Motor neuron (in vitro differentiated cells): ENCODE results near the gene TMEM185B. TPM values are rescaled to one million over a fixed set of nuclear protein-coding genes. Genes with fewer than 3 reads are reported as not detected.
"Not testable (repeated sequence)": the region's sequence is repeated elsewhere in the genome, so short reads cannot be mapped to it uniquely, and the experiment has no call there.

Experiments used
- ATAC-seq, 8 experiments: fragments of 200-7000 bp; cut with Tn5 transposase; replicated peaks in 6 of 8; 2 replicates each; pipeline ENCODE4 v1.8.0; 2021; ENCODE audit warnings: mild to moderate bottlenecking in 8 of 8, moderate library complexity in 8 of 8
- H3K27ac ChIP-seq, 2 donors: fragments of 250-450 bp; sonication (Bioruptor Pico); 2 replicates each; pipeline ENCODE4 v1.9.0; 2021; ENCODE audit warnings: antibody characterized with exemption in 2 of 2, mild to moderate bottlenecking in 2 of 2, moderate library complexity in 1 of 2
- H3K4me1 ChIP-seq, 2 donors: fragments of 250-450 bp; sonication (Bioruptor Pico); replicated peaks in 1 of 2; 2 replicates each; pipeline ENCODE4 v1.6.1; 2021; ENCODE audit warnings: antibody characterized with exemption in 2 of 2, mild to moderate bottlenecking in 2 of 2, moderate library complexity in 1 of 2
- H3K4me3 ChIP-seq, 5 donors: fragments of 250-450 bp; sonication (Bioruptor Pico); 2 replicates each; pipeline ENCODE4 v1.9.0; 2021; ENCODE audit warnings: antibody characterized with exemption in 5 of 5, mild to moderate bottlenecking in 5 of 5, moderate library complexity in 4 of 5
- WGBS, 10 experiments: fragments of 450-650 bp; shearing (Covaris generic); methylation state at CpG; one replicate each; pipeline ENCODE4 v1.0.0; 2022; 5-methylcytosine and 5-hydroxymethylcytosine counted together
- in situ Hi-C, 9 experiments: fragments of 400-800 bp; cut with MboI; loops; one replicate each; pipeline ENCODE4 v1.15.0; 2021; ENCODE audit warnings: low sequenced_read_pairs in 9 of 9, low pct_unique_long_range_greater_than_20kb in 2 of 9; ENCODE audit not compliant: unreplicated experiment in 9 of 9
- total RNA-seq, 8 experiments: library from RNA; unstranded; fragments of 300-600 nt; gene quantifications; 2 replicates each; pipeline versions ENCODE4 v1.2.3 to v1.2.4, GENCODE V29; 2022

The TMEM185B gene
- total RNA-seq, 8 experiments from 2014 or later: 7.4 to 24.6 (median 11.2) TPM

DNA sequence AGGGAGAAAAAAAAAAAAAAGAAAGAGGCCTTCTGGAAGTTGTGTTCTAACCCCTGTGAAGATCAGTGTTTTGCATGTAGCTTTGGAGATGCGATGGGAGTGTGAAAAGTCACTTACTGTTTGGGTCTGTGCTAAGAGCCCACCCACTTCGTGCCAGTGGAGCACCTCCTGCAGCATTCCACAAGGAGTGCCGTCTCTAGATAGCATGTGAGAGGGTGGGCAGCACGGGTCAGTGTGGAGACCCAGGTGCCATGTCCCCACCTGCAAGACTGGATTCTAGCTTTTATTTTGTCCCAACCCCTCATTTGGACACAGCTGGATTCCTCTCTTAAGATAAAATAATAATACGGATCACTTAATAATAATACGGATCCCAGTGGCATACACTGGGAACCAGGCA, 12.5 kb upstream of the TMEM185B start:
- 78 to 100% (median 80%) methylated on average over 1 to 4 of the region's 6 CpGs; no CpG with 5 or more reads in 6 of the 10 experiments for WGBS, 10 experiments
- in situ Hi-C loops: no loop called here
- H3K4me1 ChIP-seq: peaks cover 11 to 12% of the 10 kb centered on the region in 2 donors

GRCh38 chr2:120235158-120235557, 12.0 kb upstream of the TMEM185B start:
- in situ Hi-C loops, ATAC-seq, H3K27ac ChIP-seq, H3K4me3 ChIP-seq: not testable (repeated sequence)
- H3K4me1 ChIP-seq: peaks cover 11 to 12% of the 10 kb centered on the region in 2 donors
- WGBS, 10 experiments: 75 to 100% (median 85%) methylated on average over 2 of the region's 2 CpGs; no CpG with 5 or more reads in 6 of the 10 experiments

More for the DNA sequence above, 12.5 kb upstream of the TMEM185B start:
- Histone ChIP-seq H3K4me3 (no peak overlapping the region), H3K27ac (no peak overlapping the region)
- ATAC-seq: no peak

GRCh38 chr2:120233292-120233691, 10.1 kb upstream of the TMEM185B start:
- no peak overlapping the region for H3K4me3 ChIP-seq
- H3K4me1 ChIP-seq: peaks cover 0 to 11% of the 10 kb centered on the region in 2 donors
- 50 to 100% (median 84%) methylated on average over 2 to 5 of the region's 5 CpGs; no CpG with 5 or more reads in 1 of the 10 experiments for WGBS, 10 experiments
- H3K27ac ChIP-seq: no peak overlapping the region
- in situ Hi-C loops: no loop called here
- no peak for ATAC-seq

- in situ Hi-C loops: no loop called here
- WGBS, 10 experiments: 15 to 85% (median 66%) methylated on average over 2 to 11 of the region's 15 CpGs; no CpG with 5 or more reads in 2 of the 10 experiments
- Histone ChIP-seq H3K4me1 (peaks cover 0 to 11% of the 10 kb centered on the region in 2 donors), H3K27ac (no peak overlapping the region), H3K4me3 (no peak overlapping the region)
- peak in 5 of 8 experiments; percentile 21 to 92 (median 65) for ATAC-seq
These were observed 8.9 kb upstream of the TMEM185B start for GRCh38 chr2:120231974-120232635.

GRCh38 chr2:120231564-120231973, 8.4 kb upstream of the TMEM185B start:
- H3K4me3 ChIP-seq: no peak overlapping the region
- in situ Hi-C loops: no loop called here
- no peak overlapping the region for H3K27ac ChIP-seq
- WGBS, 10 experiments: 94% methylated on average over 3 of the region's 4 CpGs; no CpG with 5 or more reads in 9 of the 10 experiments
- ATAC-seq: no peak
- peaks cover 0 to 11% of the 10 kb centered on the region in 2 donors for H3K4me1 ChIP-seq

DNA sequence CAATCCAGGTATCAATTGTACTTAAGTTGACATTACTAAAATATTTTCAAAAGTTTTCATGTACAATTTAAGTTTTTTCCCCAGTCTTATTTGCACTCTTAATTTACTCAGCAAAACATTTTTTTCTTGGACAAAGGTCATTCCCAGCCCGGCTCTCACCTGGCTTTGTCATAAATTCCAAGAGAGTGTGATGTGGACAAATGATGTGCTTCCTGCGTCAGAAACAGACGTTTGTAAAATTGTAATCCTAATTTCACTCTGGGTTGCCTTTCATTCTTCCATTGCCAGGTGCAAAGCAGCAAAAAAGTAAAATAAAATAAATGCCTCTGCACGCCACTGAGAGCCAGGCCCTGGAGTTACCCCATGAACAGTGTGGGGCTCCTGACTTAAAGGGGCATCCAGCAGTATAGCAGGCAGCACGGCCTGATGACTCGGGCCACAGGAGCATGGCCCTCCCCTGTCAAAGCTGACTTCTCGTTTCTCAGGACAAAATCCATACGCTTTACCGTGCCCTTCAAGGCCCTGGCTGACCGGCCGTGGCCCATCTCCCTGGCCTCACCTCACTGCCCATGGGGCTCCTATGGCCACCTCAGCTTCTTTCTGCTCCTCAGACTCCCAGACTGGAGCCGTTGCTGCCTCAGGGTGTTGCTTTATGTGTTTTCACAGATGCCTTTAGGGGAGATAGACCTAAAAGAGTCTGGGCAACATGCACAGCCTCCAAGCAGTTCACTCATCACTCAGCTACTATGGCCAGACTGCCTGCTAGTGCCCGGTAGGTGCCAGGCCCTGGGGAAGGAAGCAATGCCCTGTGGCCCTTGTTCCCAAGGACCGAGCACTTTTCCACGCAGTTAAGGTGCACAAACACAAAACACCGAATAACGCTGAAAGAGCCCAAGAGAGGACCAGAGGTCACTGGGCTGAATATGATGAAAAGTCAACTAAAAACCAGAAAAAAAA, 7.6 kb upstream of the TMEM185B start:
- Histone ChIP-seq H3K27ac (no peak overlapping the region), H3K4me3 (no peak overlapping the region), H3K4me1 (peaks cover 0 to 11% of the 10 kb centered on the region in 2 donors)
- 75 to 100% (median 92%) methylated on average over 1 to 16 of the region's 17 CpGs for WGBS, 10 experiments
- in situ Hi-C loops: no loop called here
- no peak for ATAC-seq

- WGBS, 10 experiments: 65 to 96% (median 85%) methylated on average over 1 to 7 of the region's 10 CpGs; no CpG with 5 or more reads in 2 of the 10 experiments
- no peak overlapping the region for H3K4me3 ChIP-seq
- H3K27ac ChIP-seq: no peak overlapping the region
- in situ Hi-C loops: no loop called here
- H3K4me1 ChIP-seq: peaks cover under 1 to 11% of the 10 kb centered on the region in 2 donors
- ATAC-seq: no peak
These were observed 6.1 kb upstream of the TMEM185B start for GRCh38 chr2:120229341-120229740.

DNA sequence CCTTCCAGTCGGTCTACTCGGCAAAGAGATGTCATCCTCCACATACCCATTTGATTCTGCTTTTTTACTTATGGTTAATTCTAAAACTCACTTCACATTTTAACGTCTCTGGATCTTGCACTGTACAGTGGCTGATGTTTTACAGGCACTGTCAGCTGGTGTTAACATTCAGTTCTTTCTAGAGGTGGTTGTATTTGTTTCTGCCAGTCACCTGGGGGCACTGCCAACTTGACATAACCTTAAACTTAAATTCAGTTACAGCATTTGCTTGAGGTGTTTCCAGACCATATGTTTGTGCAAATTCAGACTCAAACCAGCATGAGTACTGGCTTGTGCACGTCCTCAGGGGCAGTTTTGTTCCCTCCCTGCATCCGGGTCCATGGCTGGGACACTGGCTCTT, 5.3 kb upstream of the TMEM185B start:
- ATAC-seq: no peak
- in situ Hi-C loops: no loop called here
- Histone ChIP-seq H3K4me1 (peaks cover 7 to 17% of the 10 kb centered on the region in 2 donors), H3K4me3 (no peak overlapping the region), H3K27ac (no peak overlapping the region)
- 50 to 95% (median 83%) methylated on average over 2 to 5 of the region's 5 CpGs; no CpG with 5 or more reads in 2 of the 10 experiments for WGBS, 10 experiments

- WGBS, 10 experiments: 58 to 93% (median 79%) methylated on average over 1 to 14 of the region's 16 CpGs; no CpG with 5 or more reads in 2 of the 10 experiments
- peaks cover 13 to 21% of the 10 kb centered on the region in 2 donors for H3K4me1 ChIP-seq
- in situ Hi-C loops: no loop called here
- no peak overlapping the region for H3K4me3 ChIP-seq
- no peak overlapping the region for H3K27ac ChIP-seq
- no peak for ATAC-seq
These were observed 4.2 kb upstream of the TMEM185B start for GRCh38 chr2:120227111-120227991.

DNA sequence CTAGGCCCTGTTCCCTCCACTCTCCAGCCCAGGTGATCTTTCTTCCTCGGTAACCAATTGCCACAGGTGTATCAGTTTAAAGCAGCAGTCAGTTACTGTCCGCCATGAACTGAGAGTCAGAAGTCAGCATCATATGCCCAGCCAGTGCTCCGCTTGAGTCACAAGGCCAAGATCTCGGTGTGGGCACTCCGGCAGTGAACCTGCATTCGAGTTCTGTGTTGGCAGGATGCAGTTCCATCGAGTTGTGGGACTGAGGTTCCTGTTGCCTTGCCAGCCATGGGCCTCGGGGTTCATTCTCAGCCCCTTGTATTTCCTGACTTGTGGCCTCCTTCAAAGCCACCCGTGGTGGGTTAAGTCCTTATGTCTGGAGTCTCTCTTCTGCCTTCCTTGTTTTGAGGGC, 3.1 kb upstream of the TMEM185B start:
- ATAC-seq: no peak
- H3K4me1 ChIP-seq: peaks cover 23 to 25% of the 10 kb centered on the region in 2 donors
- H3K27ac ChIP-seq: no peak overlapping the region
- 67 to 93% (median 80%) methylated on average over 3 to 8 of the region's 9 CpGs; no CpG with 5 or more reads in 2 of the 10 experiments for whole genome bisulfite sequencing, 10 experiments
- in situ Hi-C loops: no loop called here
- H3K4me3 ChIP-seq: no peak overlapping the region

DNA sequence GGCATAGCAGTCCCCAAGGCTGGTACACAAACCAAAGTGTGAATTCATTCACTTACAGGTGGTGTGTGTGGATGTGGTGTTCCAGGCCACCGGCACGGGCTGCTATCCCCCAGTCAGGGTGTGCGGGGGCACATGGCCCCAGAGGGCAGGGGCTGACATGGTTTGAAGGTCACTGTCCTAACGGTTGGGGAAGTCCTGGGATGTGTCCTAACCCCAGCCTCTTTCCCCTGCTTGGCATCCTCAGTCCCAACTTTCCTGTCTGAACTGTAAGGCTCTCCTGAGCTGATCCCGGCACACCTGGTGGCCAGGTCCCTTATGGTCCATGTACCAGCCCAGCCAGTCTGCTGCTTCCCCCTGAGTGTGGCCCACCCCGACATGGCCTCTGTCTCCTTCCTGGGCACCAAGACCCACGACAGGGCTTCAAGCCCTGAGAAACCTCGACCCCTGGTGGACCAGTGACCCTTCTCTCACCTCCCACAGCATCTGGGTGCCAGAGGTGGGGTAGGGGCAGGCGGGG, 2.4 kb upstream of the TMEM185B start:
- peaks cover 28 to 30% of the 10 kb centered on the region in 2 donors for H3K4me1 ChIP-seq
- in situ Hi-C loops: no loop called here
- ATAC-seq: no peak
- H3K27ac ChIP-seq: no peak overlapping the region
- no peak overlapping the region for H3K4me3 ChIP-seq
- WGBS, 10 experiments: 78 to 100% (median 87%) methylated on average over 1 to 5 of the region's 9 CpGs; no CpG with 5 or more reads in 4 of the 10 experiments
